NCI-H526 treated with DMSO at 0.1 percent for 48 hours (cell line): ENCODE data around the gene KDM8.

ENCODE experiments used
- DNase-seq: peaks from one replicate; lab custom pipeline; 2025; lab: John Stamatoyannopoulos, UW

The KDM8 gene

GRCh38 chr16:27216297-27216885 lies 13.1 kb downstream of the KDM8 start:
- DNase-seq, result no peak

- DNase-seq, result no peak
Observed at GRCh38 chr16:27217256-27217655, 13.9 kb downstream of the KDM8 start.

GRCh38 chr16:27218756-27219155 lies 15.4 kb downstream of the KDM8 start:
- DNase-seq, result no peak

- DNase-seq, result no peak
Observed at GRCh38 chr16:27219161-27219560, 15.8 kb downstream of the KDM8 start.

GRCh38 chr16:27220120-27220519 lies 16.8 kb downstream of the KDM8 start:
- DNase-seq, result no peak

- no peak for DNase-seq
Observed at GRCh38 chr16:27220527-27220926, 17.2 kb downstream of the KDM8 start.

- DNase-seq, result no peak
Observed at GRCh38 chr16:27220991-27221390, 17.7 kb downstream of the KDM8 start.

- DNase-seq, result no peak
Observed at GRCh38 chr16:27221576-27222248, 18.4 kb downstream of the KDM8 start.

GRCh38 chr16:27222249-27223225 lies 19.2 kb downstream of the KDM8 start:
- no peak for DNase-seq

GRCh38 chr16:27223226-27223610 lies 19.9 kb downstream of the KDM8 start:
- no peak for DNase-seq

- DNase-seq, result no peak
Observed at GRCh38 chr16:27223701-27224100, 20.4 kb downstream of the KDM8 start.

GRCh38 chr16:27224271-27224737 lies 21.0 kb downstream of the KDM8 start:
- no peak for DNase-seq

- no peak for DNase-seq
Observed at GRCh38 chr16:27224741-27225300, 21.5 kb downstream of the KDM8 start.

GRCh38 chr16:27225536-27226360 lies 22.4 kb downstream of the KDM8 start:
- no peak for DNase-seq

GRCh38 chr16:27226476-27226875 lies 23.1 kb downstream of the KDM8 start:
- no peak for DNase-seq

GRCh38 chr16:27226976-27227705 lies 23.8 kb downstream of the KDM8 start:
- no peak for DNase-seq

- no peak for DNase-seq
Observed at GRCh38 chr16:27228045-27228444, 24.7 kb downstream of the KDM8 start.

- no peak for DNase-seq
Observed at GRCh38 chr16:27228621-27229501, 25.5 kb downstream of the KDM8 start.

GRCh38 chr16:27229891-27230470 lies 26.7 kb downstream of the KDM8 start:
- DNase-seq, result no peak
